Fibroblast of lung (primary cell): ENCODE data around the gene OR8D1. TPM values are rescaled to one million over a fixed set of nuclear protein-coding genes. Genes with fewer than 3 reads are reported as not detected.

Experiments used
- DNase-seq, 2 donors: peaks; one replicate each; pipeline versions ENCODE4 v3.0.0 to v3.0.0-alpha.2; 2010; ENCODE audit warnings: low read depth in 2 of 2
- H2AFZ ChIP-seq: 2 replicates; pipeline ENCODE4 v1.5.1; 2012; ENCODE audit warnings: low read length, control low read depth, inconsistent platforms
- H3K27ac ChIP-seq: 2 replicates; pipeline ENCODE4 v1.5.1; 2011; ENCODE audit warnings: low read length, control low read depth; ENCODE audit not compliant: insufficient read depth
- H3K27me3 ChIP-seq: 2 replicates; pipeline ENCODE4 v1.5.1; 2011; ENCODE audit warnings: mild to moderate bottlenecking, low read length; ENCODE audit not compliant: control insufficient read depth, insufficient read depth
- H3K36me3 ChIP-seq: 2 replicates; pipeline ENCODE4 v1.5.1; 2011; ENCODE audit warnings: low read length; ENCODE audit not compliant: control insufficient read depth, insufficient read depth
- H3K4me1 ChIP-seq: 2 replicates; pipeline ENCODE4 v1.5.1; 2011; ENCODE audit warnings: low read length; ENCODE audit not compliant: control insufficient read depth, insufficient read depth; ENCODE audit errors: extremely low read depth
- H3K4me2 ChIP-seq: 2 replicates; pipeline ENCODE4 v1.5.1; 2011; ENCODE audit warnings: low read length, control low read depth; ENCODE audit not compliant: insufficient read depth; ENCODE audit errors: extremely low read depth
- H3K4me3 ChIP-seq, 4 experiments: fragments of 200-600 bp in 1 of 4; sonication (generic) in 1 of 4; replicated peaks in 1 of 4; 2 replicates each; pipeline ENCODE4 v1.5.1; 2011 to 2016; ENCODE audit warnings: low read length in 4 of 4, low read depth in 3 of 4, mild to moderate bottlenecking in 3 of 4, control low read depth in 2 of 4, inconsistent platforms in 1 of 4, mixed read lengths in 1 of 4; ENCODE audit not compliant: insufficient read depth in 1 of 4; ENCODE audit errors: control extremely low read depth in 1 of 4
- H3K79me2 ChIP-seq: 2 replicates; pipeline ENCODE4 v1.5.1; 2012; ENCODE audit warnings: mild to moderate bottlenecking, low read length, inconsistent platforms; ENCODE audit not compliant: control insufficient read depth, insufficient read depth
- H3K9ac ChIP-seq: 2 replicates; pipeline ENCODE4 v1.5.1; 2011; ENCODE audit warnings: mild to moderate bottlenecking, low read length, control low read depth; ENCODE audit not compliant: insufficient read depth
- H3K9me3 ChIP-seq: 2 replicates; pipeline ENCODE4 v1.5.1; 2012; ENCODE audit warnings: low read depth, low read length; ENCODE audit not compliant: control insufficient read depth, insufficient read depth
- H4K20me1 ChIP-seq: 2 replicates; pipeline ENCODE4 v1.5.1; 2011; ENCODE audit warnings: low read length; ENCODE audit not compliant: control insufficient read depth, insufficient read depth; ENCODE audit errors: extremely low read depth
- EZH2 ChIP-seq: IDR thresholded peaks from 2 replicates; pipeline ENCODE4 v1.5.1; 2012; ENCODE audit warnings: low read length, control low read depth, mild to moderate bottlenecking; ENCODE audit errors: missing control alignments
- polyA plus RNA-seq, 2 donors: library from polyadenylated mRNA; depleted of rRNA in 1 of 2; stranded (reverse) in 1 of 2; unstranded in 1 of 2; fragments of >200 nt; gene quantifications; 2 replicates each; pipeline ENCODE4 v1.2.1, GENCODE V29; 2011 to 2012; ENCODE audit warnings: missing spikeins in 1 of 2
- total RNA-seq: library from RNA; depleted of rRNA; stranded (reverse); fragments of >200 nt; gene quantifications from 2 replicates; pipeline ENCODE4 v1.2.1, GENCODE V29; 2014
- TF ChIP-seq, protein P1 (sequence below), 2 donors: IDR thresholded peaks in 1 of 2; conservative IDR thresholded peaks in 1 of 2; 1 replicate in 1 of 2; 2 replicates in 1 of 2; pipeline ENCODE4 v1.5.1; 2011 to 2012; ENCODE audit warnings: low read length in 2 of 2, control low read depth in 1 of 2, inconsistent platforms in 1 of 2, low read depth in 1 of 2, mild to moderate bottlenecking in 1 of 2

Gene OR8D1
- total and polyA plus RNA-seq, 2 donors (not counting 1 experiment from before 2014, with no cell fraction given) = not detected

DNA sequence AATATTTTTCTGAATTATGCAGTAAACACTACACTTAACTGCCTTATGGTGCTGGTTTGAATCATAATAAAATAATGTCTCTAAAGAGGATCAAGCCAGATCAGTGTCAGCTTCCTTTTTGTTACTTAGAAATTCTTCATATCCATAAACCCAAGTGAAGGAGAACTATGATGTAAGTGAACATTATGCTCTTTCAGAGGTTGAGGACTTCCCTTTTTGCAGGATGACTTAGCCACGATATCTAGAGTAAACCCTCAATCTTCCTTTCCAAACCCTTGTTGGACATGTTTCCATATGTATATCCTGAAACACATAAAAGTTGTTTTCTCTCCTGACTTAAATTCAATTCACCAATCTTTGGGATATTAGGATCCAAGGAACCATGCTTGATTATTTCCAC is 19.1 kb downstream of the OR8D1 start:
- H3K79me2 ChIP-seq = no peaks in the 10 kb centered on the region
- H4K20me1 ChIP-seq = no peaks in the 10 kb centered on the region
- H3K27me3 ChIP-seq = no peaks in the 10 kb centered on the region
- no peak overlapping the region for H3K9ac ChIP-seq
- H3K4me2 ChIP-seq = no peak overlapping the region
- no peak for DNase-seq
- no peak overlapping the region for H2AFZ ChIP-seq
- H3K9me3 ChIP-seq = no peaks in the 10 kb centered on the region
- no peaks in the 10 kb centered on the region for H3K36me3 ChIP-seq
- H3K27ac ChIP-seq = no peak overlapping the region
- TF ChIP-seq EZH2 = no peak
- TF ChIP-seq, protein P1, sequence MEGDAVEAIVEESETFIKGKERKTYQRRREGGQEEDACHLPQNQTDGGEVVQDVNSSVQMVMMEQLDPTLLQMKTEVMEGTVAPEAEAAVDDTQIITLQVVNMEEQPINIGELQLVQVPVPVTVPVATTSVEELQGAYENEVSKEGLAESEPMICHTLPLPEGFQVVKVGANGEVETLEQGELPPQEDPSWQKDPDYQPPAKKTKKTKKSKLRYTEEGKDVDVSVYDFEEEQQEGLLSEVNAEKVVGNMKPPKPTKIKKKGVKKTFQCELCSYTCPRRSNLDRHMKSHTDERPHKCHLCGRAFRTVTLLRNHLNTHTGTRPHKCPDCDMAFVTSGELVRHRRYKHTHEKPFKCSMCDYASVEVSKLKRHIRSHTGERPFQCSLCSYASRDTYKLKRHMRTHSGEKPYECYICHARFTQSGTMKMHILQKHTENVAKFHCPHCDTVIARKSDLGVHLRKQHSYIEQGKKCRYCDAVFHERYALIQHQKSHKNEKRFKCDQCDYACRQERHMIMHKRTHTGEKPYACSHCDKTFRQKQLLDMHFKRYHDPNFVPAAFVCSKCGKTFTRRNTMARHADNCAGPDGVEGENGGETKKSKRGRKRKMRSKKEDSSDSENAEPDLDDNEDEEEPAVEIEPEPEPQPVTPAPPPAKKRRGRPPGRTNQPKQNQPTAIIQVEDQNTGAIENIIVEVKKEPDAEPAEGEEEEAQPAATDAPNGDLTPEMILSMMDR (conservative IDR thresholded peaks at IDR 0.05 in 1 of 2, IDR thresholded peaks at IDR 0.05 in 1 of 2; ENCODE audit: low read depth in 1 of 2, low read length in 2 of 2) = no peak
- no peaks in the 10 kb centered on the region for H3K4me1 ChIP-seq
- no peak overlapping the region for H3K4me3 ChIP-seq

DNA sequence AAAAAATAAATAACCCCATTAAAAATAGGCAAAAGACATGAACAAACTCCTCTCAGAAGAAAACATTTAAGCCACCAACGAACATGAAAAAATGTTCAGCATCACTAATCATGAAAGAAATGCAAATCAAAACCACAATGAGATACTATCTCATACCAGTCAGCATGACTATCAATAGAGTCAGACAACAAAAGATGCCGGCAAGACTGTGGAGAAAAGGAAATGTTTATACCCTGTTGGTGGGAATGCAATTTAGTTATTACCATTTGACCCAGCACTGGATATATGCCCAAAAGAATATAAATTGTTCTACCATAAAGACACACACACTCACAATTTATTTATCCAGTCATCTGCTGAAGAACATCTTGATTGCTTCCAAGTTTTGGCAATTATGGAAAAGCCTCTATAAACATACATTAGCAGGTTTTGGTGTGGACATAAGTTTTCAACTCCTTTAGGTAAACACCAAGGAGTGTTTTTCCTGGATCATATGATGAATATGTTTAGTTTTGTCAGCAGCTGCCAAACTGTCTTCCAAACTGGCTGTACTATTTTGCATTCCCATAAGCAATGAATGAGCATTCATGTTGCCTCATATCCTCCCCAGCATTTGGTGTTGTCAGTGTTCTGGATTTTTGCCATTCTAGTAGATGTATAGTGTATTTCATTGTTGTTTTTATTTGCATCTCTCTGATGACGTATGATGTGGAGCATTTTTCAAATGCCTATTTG is 28.0 kb downstream of the OR8D1 start:
- Histone ChIP-seq H3K9me3 (no peaks in the 10 kb centered on the region), H3K9ac (no peak overlapping the region), H3K36me3 (no peaks in the 10 kb centered on the region), H3K27me3 (no peaks in the 10 kb centered on the region), H2AFZ (no peak overlapping the region), H4K20me1 (no peaks in the 10 kb centered on the region), H3K27ac (peak overlapping the region; percentile 10), H3K79me2 (no peaks in the 10 kb centered on the region), H3K4me2 (peak overlapping the region; percentile 42), H3K4me1 (no peaks in the 10 kb centered on the region), H3K4me3 (no peak overlapping the region)
- DNase-seq = peak; percentile 84 to 89
- TF ChIP-seq EZH2 = no peak
- TF ChIP-seq, protein P1 (conservative IDR thresholded peaks at IDR 0.05 in 1 of 2, IDR thresholded peaks at IDR 0.05 in 1 of 2; ENCODE audit: low read depth in 1 of 2, low read length in 2 of 2) = no peak

DNA sequence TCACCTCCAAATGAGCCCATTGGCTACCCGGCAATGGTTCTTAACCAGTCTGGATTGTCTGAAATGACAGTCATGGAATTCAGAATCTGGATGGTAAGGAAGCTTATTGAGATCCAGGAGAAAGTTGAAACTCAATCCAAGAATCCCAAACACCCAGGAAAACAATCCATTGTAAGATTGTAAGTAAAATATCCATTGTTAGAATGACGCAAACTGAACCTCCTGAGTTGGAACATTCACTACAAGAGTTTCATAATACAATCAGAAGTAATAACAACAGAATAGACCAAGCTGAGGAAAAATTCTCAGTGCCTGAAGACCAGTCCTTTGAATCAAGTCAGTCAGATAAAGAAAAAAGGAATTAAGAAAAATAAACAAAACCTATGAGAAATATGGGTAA is 35.5 kb downstream of the OR8D1 start:
- no peaks in the 10 kb centered on the region for H3K27me3 ChIP-seq
- no peaks in the 10 kb centered on the region for H3K9me3 ChIP-seq
- DNase-seq = peak in 1 of 2 donors; percentile 10
- no peak overlapping the region for H3K9ac ChIP-seq
- H3K79me2 ChIP-seq = no peaks in the 10 kb centered on the region
- no peak overlapping the region for H3K4me2 ChIP-seq
- H3K4me1 ChIP-seq = no peaks in the 10 kb centered on the region
- no peaks in the 10 kb centered on the region for H4K20me1 ChIP-seq
- TF ChIP-seq EZH2 = no peak
- TF ChIP-seq, protein P1 (conservative IDR thresholded peaks at IDR 0.05 in 1 of 2, IDR thresholded peaks at IDR 0.05 in 1 of 2; ENCODE audit: low read depth in 1 of 2, low read length in 2 of 2) = no peak
- H3K36me3 ChIP-seq = no peaks in the 10 kb centered on the region
- H3K27ac ChIP-seq = no peak overlapping the region
- no peak overlapping the region for H2AFZ ChIP-seq
- H3K4me3 ChIP-seq = no peak overlapping the region
